HG02642 (cell line): Measurements from ENCODE around the gene DYRK2.

Source experiments
- ATAC-seq: cut with Tn5 transposase; IDR thresholded peaks from one replicate; pipeline ENCODE4 v1.9.1; 2021; ENCODE audit warnings: mild to moderate bottlenecking; ENCODE audit not compliant: unreplicated experiment, poor library complexity

The DYRK2 gene

DNA sequence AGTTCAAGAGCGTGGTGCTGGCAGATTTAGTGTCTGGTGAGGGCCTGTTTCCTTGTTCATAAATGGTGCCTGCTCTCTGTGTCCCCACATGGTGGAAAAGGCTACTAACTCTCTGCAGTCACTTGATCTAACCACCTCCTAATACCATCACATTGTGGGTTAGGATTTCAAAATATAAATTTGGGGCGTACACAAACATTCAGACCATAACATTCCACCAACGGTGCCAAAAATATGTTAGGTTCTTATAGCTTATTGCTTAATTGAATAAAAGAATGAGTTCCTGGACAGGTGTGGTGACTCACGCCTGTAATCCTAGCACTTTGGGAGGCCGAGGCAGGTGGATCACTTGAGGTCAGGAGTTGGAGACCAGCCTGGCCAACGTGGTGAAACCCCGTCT lies 3.4 kb upstream of the DYRK2 start:
- ATAC-seq: no peak

DNA sequence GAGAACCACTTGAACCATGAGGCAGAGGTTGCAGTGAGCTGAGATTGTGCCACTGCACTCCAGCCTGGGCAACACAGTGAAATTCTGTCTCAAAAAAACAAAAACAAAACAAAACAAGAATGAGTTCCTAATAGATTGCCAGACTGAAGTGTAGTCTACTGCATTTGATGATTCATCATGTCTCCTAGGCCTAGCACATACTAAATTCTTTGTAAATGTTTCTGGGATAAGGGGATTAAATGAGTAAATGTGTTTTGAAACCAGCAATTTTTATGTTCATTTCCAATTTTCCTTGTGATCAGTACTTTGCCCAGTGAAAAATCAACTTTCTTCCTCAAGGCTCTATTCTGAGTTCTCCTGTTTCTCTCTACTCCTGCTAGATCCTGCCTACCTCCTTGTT lies 2.9 kb upstream of the DYRK2 start:
- no peak for ATAC-seq

DNA sequence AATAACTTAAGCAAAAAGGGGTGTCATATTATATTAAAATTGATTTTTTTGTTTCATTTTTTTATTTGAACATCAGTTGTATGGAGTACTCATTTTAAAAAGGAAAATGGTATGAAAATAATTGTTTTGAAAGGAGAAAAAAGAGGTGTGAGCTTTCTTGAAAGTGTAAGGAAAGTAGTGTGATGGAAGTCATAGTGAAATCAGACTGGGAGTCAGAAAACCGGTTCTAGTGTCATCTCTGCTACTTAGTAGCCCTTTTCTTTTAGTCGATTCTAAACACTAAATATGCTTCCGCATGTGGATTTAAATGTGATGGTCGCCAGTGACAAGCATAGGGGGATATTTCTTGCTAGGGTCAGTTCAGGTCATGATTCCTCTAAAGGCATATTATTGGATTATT lies 1.8 kb upstream of the DYRK2 start:
- no peak for ATAC-seq

DNA sequence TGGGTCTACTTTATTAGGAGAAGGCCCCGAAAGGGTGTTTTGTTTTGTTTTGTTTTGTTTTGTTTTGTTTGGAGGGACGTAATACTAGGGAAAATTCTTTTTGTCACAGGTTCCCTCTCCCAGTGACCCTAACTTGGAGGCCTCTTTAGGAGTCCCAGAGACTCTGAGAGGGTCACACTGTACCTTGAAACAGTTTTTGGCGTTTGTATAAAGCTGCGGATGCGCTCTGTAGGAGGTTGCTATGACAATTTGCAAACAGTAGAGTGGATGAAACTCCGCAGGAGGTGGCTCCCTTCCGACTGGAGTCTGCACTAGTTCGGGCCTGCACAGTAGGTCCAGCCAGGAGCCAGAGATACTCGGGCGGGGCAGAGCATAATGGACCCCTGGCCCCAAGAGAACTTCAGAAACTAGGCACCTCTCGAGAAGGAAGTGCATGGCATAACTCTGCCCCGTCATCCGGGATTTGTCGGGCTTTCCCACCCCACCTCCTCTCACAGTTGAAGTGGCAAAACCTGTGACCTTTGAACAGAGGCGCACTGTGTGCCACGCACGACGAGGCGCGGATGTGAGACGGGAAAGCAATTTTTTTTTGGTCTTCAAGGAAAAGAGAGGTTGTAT lies 1.3 kb upstream of the DYRK2 start:
- no peak for ATAC-seq

DNA sequence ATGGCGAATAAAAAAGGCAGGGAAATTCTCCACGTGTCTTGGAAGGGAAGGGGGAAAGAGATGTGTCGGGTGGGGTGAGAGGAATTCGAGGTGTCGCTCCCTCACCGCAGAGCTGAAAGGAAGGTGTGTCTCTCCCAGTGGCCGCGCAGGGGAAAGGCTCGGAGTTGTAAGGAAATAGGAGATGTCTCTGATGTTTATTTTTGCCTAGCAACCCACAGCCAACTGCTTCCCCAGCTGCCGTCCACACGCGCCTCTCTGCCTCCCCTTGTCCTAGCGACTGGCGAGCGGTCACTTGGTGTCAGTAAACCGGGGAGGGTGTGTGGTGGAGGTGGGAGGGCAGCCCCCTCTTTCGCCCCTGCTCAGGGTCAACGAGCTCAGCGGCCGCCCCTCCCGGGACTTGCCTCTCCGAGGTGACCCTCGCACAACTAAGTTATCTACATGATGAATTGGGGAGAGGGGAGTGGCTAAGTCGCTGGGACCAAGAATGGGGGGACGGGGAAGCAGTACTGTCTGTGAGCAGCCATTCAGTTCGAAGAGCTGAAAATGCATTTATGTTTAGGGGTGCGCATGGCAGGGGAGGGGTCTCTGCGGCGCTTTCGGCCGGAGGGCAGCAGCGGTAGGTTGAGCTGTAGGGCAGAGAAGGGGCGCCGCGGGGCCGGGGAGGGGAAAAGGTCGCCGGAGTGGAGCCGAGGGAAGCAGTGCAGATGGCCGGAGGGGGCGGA lies 585 bp upstream of the DYRK2 start:
- ATAC-seq: peak; percentile 16

DNA sequence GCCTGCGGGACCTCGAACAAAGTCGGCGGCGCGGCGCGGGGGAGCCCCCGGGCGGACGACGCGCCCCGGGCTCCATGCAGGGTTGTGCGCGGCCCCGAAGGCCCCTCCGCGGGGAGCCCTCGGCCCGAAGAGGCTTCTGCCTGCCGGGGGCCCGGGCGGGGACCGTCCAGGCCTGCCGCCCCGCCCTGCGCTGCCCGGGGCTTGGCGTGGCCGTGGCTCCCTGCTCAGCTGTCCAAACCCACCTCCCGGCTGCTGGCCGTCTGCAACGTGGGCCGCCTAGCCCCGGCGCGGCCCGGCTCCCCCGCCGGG lies 670 bp downstream of the DYRK2 start:
- peak; percentile 31 for ATAC-seq

DNA sequence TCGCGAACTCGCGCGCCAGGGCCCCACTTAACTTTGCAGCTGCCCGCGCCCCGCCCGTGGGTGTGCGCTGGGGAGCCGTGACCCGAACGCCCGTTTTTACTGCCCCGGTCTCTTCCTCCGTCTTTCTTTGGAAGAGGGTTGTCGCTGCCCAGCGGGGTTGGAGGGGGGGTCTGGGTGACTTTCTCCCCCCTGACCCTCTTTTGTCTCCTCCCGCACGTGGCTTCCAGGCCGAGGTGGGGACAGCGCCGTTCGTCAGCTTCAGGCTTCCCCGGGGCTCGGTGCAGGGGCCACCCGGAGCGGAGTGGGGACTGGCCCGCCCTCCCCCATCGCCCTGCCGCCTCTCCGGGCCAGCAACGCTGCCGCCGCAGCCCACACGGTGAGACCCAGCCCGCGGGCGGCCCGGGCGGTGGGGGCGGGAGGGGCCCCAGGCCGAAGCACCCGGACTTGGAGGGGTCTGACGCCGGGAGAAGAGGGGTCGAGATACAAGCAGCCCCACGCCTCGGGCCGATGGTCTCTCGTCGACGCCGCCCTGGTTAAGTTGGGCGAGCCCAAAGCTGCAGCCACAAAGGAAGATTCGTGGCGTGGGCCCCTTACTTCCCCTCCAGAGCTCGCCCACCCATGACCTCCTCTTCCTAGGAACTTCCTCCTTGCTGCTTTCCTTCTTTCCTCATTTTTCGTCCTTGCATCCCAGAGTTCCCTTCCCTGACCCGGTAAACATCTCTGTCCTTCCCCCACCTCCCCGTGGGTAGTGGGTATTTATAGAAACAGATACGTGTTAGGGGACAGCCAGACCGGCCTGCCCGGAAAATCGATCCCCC lies 1.2 kb downstream of the DYRK2 start:
- peak; percentile 29 for ATAC-seq

DNA sequence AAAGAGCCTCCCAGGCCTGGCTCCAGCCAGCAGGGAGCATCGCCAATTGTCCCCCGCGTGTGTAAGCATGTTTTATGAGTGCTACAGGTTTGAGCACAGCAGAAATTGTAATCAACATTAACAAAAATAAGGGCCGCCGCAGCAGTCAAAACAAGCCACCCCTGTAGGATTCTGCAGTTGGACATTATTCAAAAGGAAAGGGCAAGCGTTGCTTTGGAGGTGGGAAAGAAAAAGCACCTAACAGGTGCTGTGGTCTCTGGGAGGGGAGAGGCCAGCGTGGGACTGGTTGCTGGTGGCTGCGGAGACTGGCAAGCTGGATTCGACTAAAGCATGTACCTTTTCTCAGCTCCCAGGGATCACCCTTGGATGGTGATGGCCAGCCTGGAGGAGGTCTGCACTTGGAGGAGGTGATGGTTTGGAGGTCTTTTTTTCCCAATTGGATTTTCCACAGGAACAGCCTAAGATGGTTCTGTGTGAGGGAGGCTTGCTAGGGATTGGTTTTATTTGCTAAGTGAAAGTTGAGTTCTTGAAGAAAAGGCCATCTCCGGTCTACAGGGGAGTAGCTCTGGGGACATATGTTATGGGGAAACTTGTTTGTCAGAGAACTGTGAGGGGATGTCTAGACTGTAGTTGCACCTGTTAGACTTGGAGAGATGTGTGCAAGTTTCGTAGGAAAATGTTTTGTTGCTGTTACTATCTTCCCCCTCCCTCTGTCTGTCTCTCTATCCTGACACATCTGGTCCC lies 2.0 kb downstream of the DYRK2 start:
- no peak for ATAC-seq

DNA sequence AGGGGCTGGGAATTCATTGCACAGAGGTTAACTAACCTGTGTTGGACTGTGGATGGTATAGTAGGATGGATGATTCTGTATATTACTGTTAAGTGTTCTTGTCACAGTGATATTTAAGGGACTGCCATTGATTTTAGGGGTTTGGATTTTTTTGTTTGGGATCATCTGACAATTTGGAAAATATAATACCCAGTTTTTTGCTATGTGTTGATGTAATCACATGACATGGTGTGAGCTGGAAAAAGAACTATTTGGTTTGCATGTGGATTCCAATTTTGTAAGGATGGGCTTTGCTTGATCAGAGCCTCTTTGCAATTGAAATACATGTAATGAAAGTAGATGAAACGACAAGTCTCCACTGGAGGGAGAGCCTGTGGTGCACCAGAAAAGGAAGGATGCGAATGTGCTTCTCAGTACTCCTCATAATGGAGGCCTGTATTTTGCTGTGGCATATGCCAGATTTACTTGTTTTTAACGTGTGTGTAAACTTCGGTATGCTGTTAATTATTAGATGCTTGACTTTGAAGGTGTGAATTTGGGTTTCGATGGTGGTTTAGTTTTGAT lies 2.7 kb downstream of the DYRK2 start:
- ATAC-seq: no peak

DNA sequence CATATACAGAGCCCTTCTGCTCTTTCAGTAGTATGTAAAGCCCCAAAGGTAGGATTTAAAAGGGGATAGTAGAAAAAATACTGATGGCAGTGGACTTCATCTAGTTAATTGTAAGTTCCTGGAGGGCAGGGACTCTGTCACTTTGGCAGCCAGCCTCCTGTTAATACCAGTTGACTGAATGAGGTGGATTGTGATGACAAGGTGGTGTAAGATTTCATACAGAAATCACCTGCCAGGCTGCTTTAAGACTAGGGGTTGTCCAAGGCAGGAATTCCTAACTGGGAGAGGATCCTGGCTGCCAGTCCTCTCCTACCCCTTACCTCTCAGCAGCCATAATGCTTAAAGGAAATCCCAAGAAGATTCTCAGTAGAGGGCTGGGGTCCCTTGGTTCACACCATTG lies 7.3 kb downstream of the DYRK2 start:
- ATAC-seq: no peak

DNA sequence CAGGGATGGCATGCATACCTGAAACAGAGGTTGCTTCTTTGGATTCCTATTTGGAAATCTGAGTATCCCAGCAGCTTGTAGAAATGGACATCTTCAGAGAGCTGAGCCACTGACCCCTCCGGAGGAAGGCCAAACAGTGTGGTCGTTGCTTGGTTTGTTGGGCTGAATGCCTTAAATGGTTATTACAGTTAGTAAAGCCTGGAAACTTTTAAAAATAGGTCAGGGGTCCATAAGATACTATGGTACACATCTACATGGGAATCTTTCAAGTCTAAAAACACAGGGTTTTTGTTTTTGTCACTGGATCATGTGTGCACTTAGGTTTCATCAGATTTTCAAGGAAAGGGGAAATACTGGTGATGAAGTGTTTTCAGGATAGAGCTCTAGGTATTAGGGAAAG lies 7.7 kb downstream of the DYRK2 start:
- ATAC-seq: no peak

DNA sequence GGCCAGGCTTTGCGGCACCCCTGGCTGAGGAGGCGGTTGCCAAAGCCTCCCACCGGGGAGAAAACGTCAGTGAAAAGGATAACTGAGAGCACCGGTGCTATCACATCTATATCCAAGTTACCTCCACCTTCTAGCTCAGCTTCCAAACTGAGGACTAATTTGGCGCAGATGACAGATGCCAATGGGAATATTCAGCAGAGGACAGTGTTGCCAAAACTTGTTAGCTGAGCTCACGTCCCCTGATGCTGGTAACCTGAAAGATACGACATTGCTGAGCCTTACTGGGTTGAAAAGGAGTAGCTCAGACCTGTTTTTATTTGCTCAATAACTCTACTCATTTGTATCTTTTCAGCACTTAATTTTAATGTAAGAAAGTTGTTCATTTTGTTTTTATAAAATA lies 9.9 kb downstream of the DYRK2 start:
- ATAC-seq: no peak

DNA sequence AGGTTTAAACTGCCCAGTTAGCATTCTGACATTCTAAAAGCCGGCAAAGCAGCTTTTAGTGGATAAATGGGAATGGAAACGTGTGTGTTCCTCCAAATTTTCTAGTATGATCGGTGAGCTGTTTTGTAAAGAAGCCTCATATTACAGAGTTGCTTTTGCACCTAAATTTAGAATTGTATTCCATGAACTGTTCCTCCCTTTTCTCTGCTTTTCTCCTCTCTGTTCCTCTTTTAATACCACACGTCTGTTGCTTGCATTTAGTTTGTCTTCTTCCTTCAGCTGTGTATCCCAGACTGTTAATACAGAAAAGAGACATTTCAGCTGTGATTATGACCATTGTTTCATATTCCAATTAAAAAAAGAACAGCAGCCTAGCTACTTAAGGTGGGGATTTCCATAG lies 10.7 kb downstream of the DYRK2 start:
- ATAC-seq: no peak

DNA sequence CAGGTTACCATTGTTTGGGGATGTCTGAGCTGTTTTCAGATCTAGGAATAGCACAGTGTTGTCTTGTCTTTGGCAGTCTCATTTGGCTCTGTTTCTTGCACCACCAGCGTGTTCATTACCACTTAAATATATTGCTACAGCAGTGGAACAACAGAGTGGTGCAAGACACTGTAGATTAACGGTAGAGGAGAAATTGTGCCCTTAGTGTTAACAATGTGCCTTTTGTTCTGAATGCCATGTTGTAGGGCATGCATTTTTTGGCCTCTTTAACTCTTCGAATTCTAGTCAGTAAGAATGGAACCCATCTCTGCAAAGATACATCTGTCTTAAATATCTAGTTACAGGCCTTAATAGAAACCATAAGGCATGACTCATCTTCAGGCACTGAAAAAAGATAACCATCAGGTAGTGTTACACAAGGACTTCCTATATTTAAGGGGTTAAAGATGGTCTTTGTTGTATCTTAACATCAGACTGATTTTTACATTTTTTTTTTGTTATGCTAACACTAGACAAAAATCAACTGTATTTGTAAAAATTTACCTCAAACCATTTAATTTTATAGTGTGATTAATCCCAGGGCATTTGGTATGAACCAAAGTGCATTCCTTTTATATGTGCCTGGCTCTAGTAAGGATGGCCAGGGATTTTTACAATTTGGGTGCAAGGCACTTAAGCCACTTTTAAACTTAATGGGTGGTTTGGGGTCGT lies 12.9 kb downstream of the DYRK2 start:
- ATAC-seq: no peak

DNA sequence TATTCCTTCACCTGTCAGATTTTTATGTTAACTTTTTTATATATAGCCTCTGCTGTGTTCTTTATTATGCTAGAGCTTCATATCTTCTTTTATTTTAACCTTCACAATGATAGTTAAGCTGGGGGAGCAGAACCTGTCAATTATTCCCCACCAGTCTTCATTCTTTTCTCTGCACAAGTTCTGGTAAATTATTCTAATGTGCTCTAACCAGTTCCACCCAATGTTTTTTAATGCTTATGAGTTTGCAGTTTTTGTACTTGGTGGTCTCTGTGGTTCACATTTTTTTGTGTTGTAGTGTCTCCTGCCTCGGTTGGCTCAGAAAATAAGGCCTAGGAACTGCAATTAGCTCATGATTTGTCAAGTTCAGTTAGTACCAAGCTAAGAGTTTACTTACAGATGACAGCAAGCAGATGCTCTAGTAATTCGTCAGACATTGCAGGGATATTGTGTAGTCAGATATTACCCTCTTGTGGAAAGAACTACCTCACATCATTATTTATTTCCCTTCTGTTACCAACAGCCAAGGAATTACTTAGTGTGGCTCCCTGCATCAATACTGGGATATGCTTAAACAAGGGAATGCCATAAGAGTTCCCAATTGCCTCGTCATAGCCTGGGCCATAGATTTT lies 14.5 kb downstream of the DYRK2 start:
- ATAC-seq: no peak

DNA sequence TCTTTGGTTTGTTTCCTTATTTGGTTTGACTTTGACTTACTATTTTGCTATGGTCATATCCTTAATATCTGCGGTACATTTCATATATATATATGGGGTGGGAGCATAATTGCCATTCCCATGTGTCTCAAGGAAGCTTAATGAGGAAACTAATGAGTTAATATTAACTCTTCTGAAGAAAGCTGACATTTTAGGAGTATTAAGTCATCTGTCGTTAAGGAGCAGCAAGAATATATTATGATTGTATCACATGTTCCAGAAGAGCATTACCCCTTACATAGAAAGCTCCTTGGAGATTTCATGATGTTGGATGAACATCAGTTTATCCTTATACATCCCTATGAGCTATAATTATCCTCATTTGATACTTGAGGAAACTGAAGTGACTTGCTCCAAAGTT lies 15.6 kb downstream of the DYRK2 start:
- no peak for ATAC-seq

DNA sequence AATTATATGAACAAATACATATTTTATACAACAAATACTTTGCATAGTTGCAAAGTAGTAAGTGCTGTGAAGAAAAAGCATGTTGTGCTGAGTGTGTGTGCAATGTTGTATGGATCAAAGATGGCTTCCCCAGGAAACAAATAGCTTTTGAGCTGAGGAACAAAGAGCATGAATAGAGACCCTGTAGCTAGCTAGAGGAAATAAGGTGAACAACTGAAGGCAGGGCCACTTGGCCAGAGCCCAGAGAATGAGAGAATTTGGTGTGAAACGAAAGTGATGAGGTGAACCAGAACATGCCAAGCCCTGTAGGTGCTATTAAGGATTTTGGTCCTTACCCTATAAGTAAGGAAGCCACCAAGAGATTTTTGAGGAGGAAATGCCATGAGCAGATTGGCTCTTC lies 17.1 kb downstream of the DYRK2 start:
- ATAC-seq: no peak

DNA sequence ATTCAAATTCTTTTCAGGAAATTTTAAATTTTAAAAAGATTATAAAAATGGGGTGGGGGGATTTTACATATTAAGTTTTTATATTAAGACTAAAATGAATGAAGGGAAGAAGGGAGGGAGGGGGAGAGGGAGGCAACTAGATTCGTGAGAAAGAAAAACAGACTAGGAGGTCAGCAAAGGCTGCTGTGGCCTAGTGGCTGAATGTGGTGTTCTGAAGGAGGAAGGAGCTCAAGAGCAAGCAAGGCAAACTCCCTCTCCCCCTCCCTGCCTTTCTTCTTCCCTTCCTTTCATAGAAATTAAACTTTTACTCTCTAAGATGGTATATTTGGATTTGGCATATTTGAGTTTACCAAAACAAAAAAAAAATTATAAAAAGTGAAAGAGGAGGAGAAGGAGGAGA lies 18.1 kb downstream of the DYRK2 start:
- ATAC-seq: no peak

DNA sequence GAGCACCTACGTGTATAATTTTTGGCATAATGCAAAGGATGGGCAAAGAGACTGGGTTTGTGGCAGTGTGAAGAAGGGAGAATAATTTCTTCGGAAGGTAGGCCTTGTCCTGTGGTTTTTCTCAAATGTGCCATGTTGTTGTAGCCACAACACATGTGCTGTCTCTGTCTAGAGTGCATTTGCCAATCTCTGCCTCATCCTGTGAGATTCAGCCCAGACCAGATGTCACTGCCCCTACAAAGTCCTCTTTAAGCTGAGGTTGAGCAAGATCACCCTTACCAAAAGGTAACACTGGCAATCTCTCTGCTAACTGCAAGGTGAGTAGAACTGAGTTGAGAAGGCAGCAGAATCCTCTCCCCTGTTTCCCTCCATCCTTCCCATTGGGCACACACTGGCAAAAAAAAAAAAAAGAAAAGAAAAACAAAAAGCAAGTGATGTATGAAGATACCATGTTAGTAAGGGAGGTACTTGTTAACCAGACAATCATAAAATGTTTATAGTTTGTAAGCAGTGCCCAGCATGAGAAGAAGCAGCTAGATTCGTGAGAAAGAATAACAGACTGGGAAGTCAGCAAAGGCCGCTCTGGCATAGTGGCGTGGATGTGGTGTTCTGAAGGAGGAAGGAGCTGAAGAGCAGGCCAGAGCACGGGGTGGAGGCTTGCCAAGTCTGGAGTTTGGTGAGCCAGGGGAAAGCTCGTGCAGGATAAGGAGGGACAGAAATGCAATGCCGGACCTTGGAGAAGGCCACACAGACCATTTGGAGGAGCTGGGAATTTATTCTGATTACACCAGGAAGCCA lies 18.9 kb downstream of the DYRK2 start:
- no peak for ATAC-seq
